SK-N-SH (cell line): Measurements from ENCODE around the gene LHX5. TPM values are rescaled to one million over a fixed set of nuclear protein-coding genes. Genes with fewer than 3 reads are reported as not detected.

Experiments
- CTCF ChIA-PET: fragments of 300-600, 350-600 bp; formaldehyde crosslinking; extraction: SDS; loops from one replicate; lab custom pipeline; 2021; lab: Yijun Ruan, JAX
- POLR2A ChIA-PET: fragments of 350-600 bp; sonication (Branson Sonifier 250); formaldehyde crosslinking; extraction: SDS; loops from one replicate; lab custom pipeline; 2020; ENCODE audit warnings: antibody characterized with exemption, inconsistent platforms; lab: Yijun Ruan, JAX
- DNase-seq: peaks from one replicate; pipeline ENCODE4 v3.0.0; 2012
- H2AFZ ChIP-seq: fragments of 200-600 bp; sonication (generic); 2 replicates; pipeline ENCODE4 v1.8.1; 2016; ENCODE audit warnings: antibody characterized with exemption, mild to moderate bottlenecking, low read depth
- H3F3A ChIP-seq: fragments of 200-600 bp; sonication (generic); replicated peaks from 2 replicates; pipeline ENCODE3; 2016; ENCODE audit warnings: antibody characterized with exemption, mild to moderate bottlenecking; ENCODE audit not compliant: insufficient read depth
- H3K27ac ChIP-seq, 2 experiments: fragments of 200-500 bp in 1 of 2; fragments of 200-600 bp in 1 of 2; sonication (Bioruptor generic) in 1 of 2; sonication (generic), shearing (Covaris generic) in 1 of 2; 2 replicates each; pipeline versions ENCODE4 v1.5.1 to v1.6.1; 2014 to 2016; ENCODE audit warnings: low read depth in 2 of 2, inconsistent platforms in 1 of 2, low read length in 1 of 2, mild to moderate bottlenecking in 1 of 2, mixed read lengths in 1 of 2
- H3K27me3 ChIP-seq: fragments of 200-600 bp; sonication (generic), shearing (Covaris generic); 2 replicates; pipeline ENCODE4 v1.6.1; 2016; ENCODE audit warnings: mixed run types; ENCODE audit not compliant: insufficient read depth
- H3K36me3 ChIP-seq, 2 experiments: fragments of 200-500 bp in 1 of 2; fragments of 200-600 bp in 1 of 2; sonication (Bioruptor generic) in 1 of 2; sonication (generic) in 1 of 2; replicated peaks in 1 of 2; 2 replicates each; pipeline versions ENCODE3 to v1.5.1; 2014 to 2016; ENCODE audit warnings: low read length in 1 of 2, mild to moderate bottlenecking in 1 of 2; ENCODE audit not compliant: insufficient read depth in 2 of 2, control insufficient read depth in 1 of 2
- H3K4me1 ChIP-seq, 2 experiments: fragments of 200-500 bp in 1 of 2; fragments of 200-600 bp in 1 of 2; sonication (Bioruptor generic) in 1 of 2; sonication (generic), shearing (Covaris generic) in 1 of 2; 2 replicates each; pipeline versions ENCODE4 v1.5.1 to v1.6.1; 2014 to 2016; ENCODE audit warnings: low read depth in 1 of 2, low read length in 1 of 2, mixed run types in 1 of 2; ENCODE audit not compliant: insufficient read depth in 2 of 2, control insufficient read depth in 1 of 2
- H3K4me2 ChIP-seq: fragments of 200-600 bp; sonication (generic), shearing (Covaris generic); 2 replicates; pipeline ENCODE4 v1.6.1; 2017; ENCODE audit warnings: mixed run types
- H3K4me3 ChIP-seq, 2 experiments: fragments of 200-500 bp in 1 of 2; fragments of 200-600 bp in 1 of 2; sonication (Bioruptor generic) in 1 of 2; sonication (generic), shearing (Covaris generic) in 1 of 2; 2 replicates each; pipeline versions ENCODE4 v1.5.1 to v1.8.1; 2014 to 2016; ENCODE audit warnings: low read depth in 2 of 2, inconsistent platforms in 1 of 2, low read length in 1 of 2, mild to moderate bottlenecking in 1 of 2, mixed read lengths in 1 of 2, moderate library complexity in 1 of 2
- H3K79me2 ChIP-seq: fragments of 200-600 bp; sonication (generic); 2 replicates; pipeline ENCODE4 v1.8.1; 2017; ENCODE audit warnings: mild to moderate bottlenecking; ENCODE audit not compliant: insufficient read depth
- H3K9ac ChIP-seq: fragments of 200-600 bp; sonication (generic); 2 replicates; pipeline ENCODE4 v1.6.1; 2017; ENCODE audit warnings: mixed run types
- H3K9me2 ChIP-seq: fragments of 200-600 bp; sonication (generic); 2 replicates; pipeline ENCODE4 v1.6.1; 2017; ENCODE audit warnings: mixed run types
- H3K9me3 ChIP-seq: fragments of 200-600 bp; sonication (generic); 2 replicates; pipeline ENCODE4 v1.6.1; 2017; ENCODE audit warnings: mixed run types, mild to moderate bottlenecking, moderate library complexity
- H4K20me1 ChIP-seq: fragments of 200-600 bp; sonication (generic); 2 replicates; pipeline ENCODE4 v1.6.1; 2017; ENCODE audit warnings: mild to moderate bottlenecking, mixed run types; ENCODE audit not compliant: insufficient read depth
- EP300 ChIP-seq, 2 experiments: IDR thresholded peaks; 2 replicates each; pipeline versions ENCODE4 v1.4.0 to v1.6.1; 2012; ENCODE audit warnings: borderline replicate concordance in 1 of 2, low read depth in 1 of 2, low read length in 1 of 2
- GATA2 ChIP-seq: sonication (generic); formaldehyde crosslinking; IDR thresholded peaks from 2 replicates; pipeline ENCODE4 v1.5.0; 2020; ENCODE audit warnings: mild to moderate bottlenecking, missing genetic modification reagents
- MXI1 ChIP-seq: IDR thresholded peaks from 2 replicates; pipeline ENCODE4 v1.6.1; 2012; ENCODE audit warnings: mild to moderate bottlenecking, low read depth, low read length, improper control_type of control experiment
- NFIC ChIP-seq: IDR thresholded peaks from 2 replicates; pipeline ENCODE4 v1.4.0; 2012; ENCODE audit warnings: borderline replicate concordance
- NRF1 ChIP-seq: IDR thresholded peaks from 2 replicates; pipeline ENCODE4 v1.6.1; 2012; ENCODE audit warnings: low read depth, mild to moderate bottlenecking, low read length
- RAD21 ChIP-seq: IDR thresholded peaks from 2 replicates; pipeline ENCODE4 v1.6.1; 2012; ENCODE audit warnings: mild to moderate bottlenecking, low read length
- YY1 ChIP-seq: IDR thresholded peaks from 2 replicates; pipeline ENCODE4 v1.4.0; 2012; ENCODE audit warnings: low read depth, mild to moderate bottlenecking
- WGBS: methylation state at CpG from one replicate; pipeline ENCODE4 v1.1.6; 2017; ENCODE audit warnings: low lambda C conversion rate; 5-methylcytosine and 5-hydroxymethylcytosine counted together
- polyA plus RNA-seq, 3 experiments: library from polyadenylated mRNA; depleted of rRNA; stranded (reverse); fragments of >200 nt; gene quantifications; 2 replicates each; pipeline ENCODE4 v1.2.3, GENCODE V29; 2012
- TF ChIP-seq, protein P1 (sequence below): IDR thresholded peaks from 2 replicates; pipeline ENCODE4 v1.6.1; 2012; ENCODE audit warnings: mild to moderate bottlenecking, low read depth, low read length, moderate library complexity
- TF ChIP-seq, protein P2 (sequence below): fragments of 150-350 bp; IDR thresholded peaks from 2 replicates; pipeline ENCODE4 v1.6.1; 2016; ENCODE audit warnings: mild to moderate bottlenecking, low read depth, low read length

The LHX5 gene
- polyA plus RNA-seq, 1 of the 3 experiments (the other 2 are of a cell fraction): not detected

DNA sequence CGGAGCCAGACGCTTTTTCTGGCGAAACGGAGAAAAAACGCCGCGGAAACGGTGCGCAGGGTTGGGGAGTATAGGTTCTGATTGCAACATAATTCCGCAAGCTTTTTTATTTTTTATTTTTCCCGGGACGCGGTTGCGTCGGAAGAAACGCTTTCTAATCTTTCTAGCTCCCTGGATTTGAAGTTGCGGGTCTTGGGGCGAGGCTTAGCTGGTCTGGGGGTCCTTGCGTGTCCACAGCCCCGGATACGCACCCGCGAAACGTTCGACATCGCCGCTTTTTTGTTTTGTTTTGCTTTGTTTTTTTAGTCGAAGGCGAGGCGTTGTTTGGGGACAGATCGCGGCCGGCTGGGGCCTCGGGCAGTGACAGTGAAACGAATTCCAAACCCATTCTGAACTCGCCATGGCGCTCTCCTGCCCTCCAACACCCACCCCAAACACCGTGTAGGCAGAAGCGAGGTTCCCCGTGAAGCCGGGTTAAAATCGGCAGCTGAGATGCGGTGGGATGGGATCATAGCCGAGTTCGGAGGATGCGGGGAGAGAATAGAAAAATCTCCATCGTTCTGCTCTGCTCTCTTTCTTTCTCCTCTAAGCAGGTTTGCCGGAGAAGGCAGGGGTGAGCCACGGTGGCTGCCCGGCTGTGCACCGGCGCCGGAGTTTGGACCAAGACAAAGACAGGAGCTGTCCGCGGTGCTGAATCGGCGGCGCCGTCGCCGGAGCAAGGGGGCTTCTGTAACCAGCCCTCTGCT is 8.1 kb upstream of the LHX5 start:
- DNase-seq: peak; percentile 51
- CTCF ChIA-PET: interaction anchor here (1.2 to 7.9 kb wide), 3 partner anchors 9 to 18 kb away, joined by 3 to 44 read pairs (median 5); no protein-coding TSS in a partner anchor
- Histone ChIP-seq H3K9me3 (no peaks in the 10 kb centered on the region), H3K9me2 (no peaks in the 10 kb centered on the region), H2AFZ (no peak overlapping the region), H3K4me3 (peak overlapping the region in 1 of 2 experiments; percentile 5; a peak in 1 of 4 replicates), H3F3A (no peaks in the 10 kb centered on the region), H3K27ac (no peak overlapping the region), H3K9ac (no peak overlapping the region), H4K20me1 (no peaks in the 10 kb centered on the region), H3K79me2 (no peaks in the 10 kb centered on the region), H3K27me3 (peaks cover 51% of the 10 kb centered on the region), H3K4me2 (0 out of 2 replicates have a peak overlapping the region, but pooled peaks have one; percentile 30), H3K36me3 (no peaks in the 10 kb centered on the region), H3K4me1 (no peaks in the 10 kb centered on the region; a peak in 1 of 4 replicates)
- WGBS: 11% methylated on average over 48 of the region's 61 CpGs
- TF ChIP-seq, protein P1, sequence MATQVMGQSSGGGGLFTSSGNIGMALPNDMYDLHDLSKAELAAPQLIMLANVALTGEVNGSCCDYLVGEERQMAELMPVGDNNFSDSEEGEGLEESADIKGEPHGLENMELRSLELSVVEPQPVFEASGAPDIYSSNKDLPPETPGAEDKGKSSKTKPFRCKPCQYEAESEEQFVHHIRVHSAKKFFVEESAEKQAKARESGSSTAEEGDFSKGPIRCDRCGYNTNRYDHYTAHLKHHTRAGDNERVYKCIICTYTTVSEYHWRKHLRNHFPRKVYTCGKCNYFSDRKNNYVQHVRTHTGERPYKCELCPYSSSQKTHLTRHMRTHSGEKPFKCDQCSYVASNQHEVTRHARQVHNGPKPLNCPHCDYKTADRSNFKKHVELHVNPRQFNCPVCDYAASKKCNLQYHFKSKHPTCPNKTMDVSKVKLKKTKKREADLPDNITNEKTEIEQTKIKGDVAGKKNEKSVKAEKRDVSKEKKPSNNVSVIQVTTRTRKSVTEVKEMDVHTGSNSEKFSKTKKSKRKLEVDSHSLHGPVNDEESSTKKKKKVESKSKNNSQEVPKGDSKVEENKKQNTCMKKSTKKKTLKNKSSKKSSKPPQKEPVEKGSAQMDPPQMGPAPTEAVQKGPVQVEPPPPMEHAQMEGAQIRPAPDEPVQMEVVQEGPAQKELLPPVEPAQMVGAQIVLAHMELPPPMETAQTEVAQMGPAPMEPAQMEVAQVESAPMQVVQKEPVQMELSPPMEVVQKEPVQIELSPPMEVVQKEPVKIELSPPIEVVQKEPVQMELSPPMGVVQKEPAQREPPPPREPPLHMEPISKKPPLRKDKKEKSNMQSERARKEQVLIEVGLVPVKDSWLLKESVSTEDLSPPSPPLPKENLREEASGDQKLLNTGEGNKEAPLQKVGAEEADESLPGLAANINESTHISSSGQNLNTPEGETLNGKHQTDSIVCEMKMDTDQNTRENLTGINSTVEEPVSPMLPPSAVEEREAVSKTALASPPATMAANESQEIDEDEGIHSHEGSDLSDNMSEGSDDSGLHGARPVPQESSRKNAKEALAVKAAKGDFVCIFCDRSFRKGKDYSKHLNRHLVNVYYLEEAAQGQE: peak; percentile 99
- no peak for TF ChIP-seq NFIC
- POLR2A ChIA-PET: no interaction called here

DNA sequence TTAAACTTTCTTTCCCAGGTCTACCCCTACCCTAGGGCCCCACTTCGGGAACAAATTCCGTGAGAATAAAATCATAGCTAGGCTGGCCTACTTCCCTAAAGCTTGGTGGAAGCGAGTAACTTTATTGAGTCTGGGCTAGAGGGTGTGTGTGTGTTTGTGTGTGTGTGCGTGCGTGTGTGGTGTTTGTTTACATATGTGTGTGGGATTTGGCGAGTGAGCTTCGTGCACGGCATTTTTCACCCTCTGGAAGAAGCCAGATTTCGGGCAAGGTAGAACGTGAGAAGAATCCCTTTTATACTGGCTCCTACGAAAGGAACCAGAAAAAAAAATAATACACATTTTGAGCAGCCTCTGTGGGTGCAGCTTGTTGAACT is 7.5 kb upstream of the LHX5 start:
- H3K4me1 ChIP-seq: no peaks in the 10 kb centered on the region; a peak in 1 of 4 replicates
- CTCF ChIA-PET: interaction anchor here (1.2 to 7.9 kb wide), 3 partner anchors 9 to 17 kb away, joined by 3 to 44 read pairs (median 5); no protein-coding TSS in a partner anchor
- no peak for DNase-seq
- 6% methylated on average over 11 of the region's 11 CpGs for whole genome bisulfite sequencing
- no peaks in the 10 kb centered on the region for H3F3A ChIP-seq
- H3K79me2 ChIP-seq: no peaks in the 10 kb centered on the region
- no peak overlapping the region for H3K27ac ChIP-seq
- TF ChIP-seq, protein P2, sequence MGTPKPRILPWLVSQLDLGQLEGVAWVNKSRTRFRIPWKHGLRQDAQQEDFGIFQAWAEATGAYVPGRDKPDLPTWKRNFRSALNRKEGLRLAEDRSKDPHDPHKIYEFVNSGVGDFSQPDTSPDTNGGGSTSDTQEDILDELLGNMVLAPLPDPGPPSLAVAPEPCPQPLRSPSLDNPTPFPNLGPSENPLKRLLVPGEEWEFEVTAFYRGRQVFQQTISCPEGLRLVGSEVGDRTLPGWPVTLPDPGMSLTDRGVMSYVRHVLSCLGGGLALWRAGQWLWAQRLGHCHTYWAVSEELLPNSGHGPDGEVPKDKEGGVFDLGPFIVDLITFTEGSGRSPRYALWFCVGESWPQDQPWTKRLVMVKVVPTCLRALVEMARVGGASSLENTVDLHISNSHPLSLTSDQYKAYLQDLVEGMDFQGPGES: no peak
- TF ChIP-seq EP300 (IDR thresholded peaks at IDR 0.05; ENCODE audit: borderline replicate concordance in 1 of 2, low read depth in 1 of 2, low read length in 1 of 2) (no peak), NRF1 (no peak), YY1 (no peak), MXI1 (no peak), RAD21 (no peak), GATA2 (CRISPR knock-in tag) (no peak)
- TF ChIP-seq, protein P1: peak; percentile 1; the same call in 1 of the 2 replicates
- no peaks in the 10 kb centered on the region for H3K9me3 ChIP-seq
- peaks cover 57% of the 10 kb centered on the region for H3K27me3 ChIP-seq
- no peaks in the 10 kb centered on the region for H3K36me3 ChIP-seq
- H3K4me3 ChIP-seq: no peak overlapping the region; a peak in 1 of 4 replicates
- H2AFZ ChIP-seq: no peak overlapping the region
- POLR2A ChIA-PET: no interaction called here
- H3K9me2 ChIP-seq: no peaks in the 10 kb centered on the region
- H3K4me2 ChIP-seq: no peak overlapping the region
- no peaks in the 10 kb centered on the region for H4K20me1 ChIP-seq
- no peak overlapping the region for H3K9ac ChIP-seq
